ENCODE results near the gene TTC21B.
"Not testable (repeated sequence)": the region's sequence is repeated elsewhere in the genome, so short reads cannot be mapped to it uniquely, and the experiment has no call there.

GRCh38 chr2:165859723-165860122, 93.9 kb downstream of the TTC21B start:
- not testable (repeated sequence) for TF ChIP-seq CTCF (conservative IDR thresholded peaks at IDR 0.05); EZH2 (IDR thresholded peaks at IDR 0.05; ENCODE audit: low read depth)

All from PC-9 (cell line).